ENCODE measurements around the gene KYNU. TPM values are rescaled to one million over a fixed set of nuclear protein-coding genes. Genes with fewer than 3 reads are reported as not detected.

Gene KYNU
- total and polyA plus RNA-seq, 10 of the 15 experiments (the other 5 are each of a cell fraction or from before 2014, with no cell fraction given): 31.3 to 101 (median 38.3) TPM

DNA sequence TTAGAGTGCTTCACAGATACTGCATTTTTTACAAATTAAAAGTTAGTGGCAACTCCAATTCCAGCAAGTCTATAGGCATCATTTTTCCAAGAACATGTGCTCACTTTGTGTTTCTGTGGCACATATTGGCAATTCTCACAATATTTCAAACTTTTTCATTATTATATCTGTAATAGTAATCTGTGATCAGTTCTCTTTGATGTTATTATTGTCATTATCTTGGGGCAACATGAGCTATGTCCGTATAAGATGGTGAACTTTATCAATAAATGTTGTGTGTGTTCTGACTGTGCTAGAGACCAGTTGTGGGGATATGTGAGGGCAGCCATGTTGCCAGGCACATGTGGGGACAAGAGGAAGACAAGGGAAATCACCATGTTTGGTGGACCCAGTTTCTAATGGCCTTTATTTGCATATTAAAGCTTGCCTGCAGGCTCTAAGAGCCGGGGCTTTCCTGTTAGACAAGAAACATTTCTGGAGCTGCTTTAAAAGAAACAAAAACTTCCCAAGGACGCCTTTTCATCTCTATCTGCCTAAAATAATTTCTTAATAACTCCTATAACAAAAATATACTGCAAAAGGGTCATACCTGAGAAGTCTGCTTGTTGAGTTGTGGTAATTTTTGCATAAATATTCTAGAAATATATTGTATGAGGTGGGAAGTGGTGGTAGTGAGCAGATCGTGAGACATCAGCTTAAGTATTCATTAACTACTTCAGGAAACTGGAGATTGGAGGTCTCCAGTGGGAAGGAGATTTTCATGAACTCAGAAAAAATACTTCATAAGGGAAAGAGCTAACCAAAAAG is 37.2 kb downstream of the KYNU start (continued):
- TF ChIP-seq, protein P1, sequence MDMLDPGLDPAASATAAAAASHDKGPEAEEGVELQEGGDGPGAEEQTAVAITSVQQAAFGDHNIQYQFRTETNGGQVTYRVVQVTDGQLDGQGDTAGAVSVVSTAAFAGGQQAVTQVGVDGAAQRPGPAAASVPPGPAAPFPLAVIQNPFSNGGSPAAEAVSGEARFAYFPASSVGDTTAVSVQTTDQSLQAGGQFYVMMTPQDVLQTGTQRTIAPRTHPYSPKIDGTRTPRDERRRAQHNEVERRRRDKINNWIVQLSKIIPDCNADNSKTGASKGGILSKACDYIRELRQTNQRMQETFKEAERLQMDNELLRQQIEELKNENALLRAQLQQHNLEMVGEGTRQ (IDR thresholded peaks at IDR 0.05; ENCODE audit: borderline replicate concordance, low read depth, low read length): no peak; the same call in 1 of the 2 replicates
- TF ChIP-seq KDM1A (IDR thresholded peaks at IDR 0.05; ENCODE audit: borderline replicate concordance) (no peak), POLR2AphosphoS2 (IDR thresholded peaks at IDR 0.05; ENCODE audit: low read depth, low read length) (no peak), SMC3 (IDR thresholded peaks at IDR 0.05; ENCODE audit: borderline replicate concordance, low read length) (no peak), RAD21 (IDR thresholded peaks at IDR 0.05; ENCODE audit: insufficient read depth, low read depth, low read length) (no peak), IRF4 (IDR thresholded peaks at IDR 0.05; ENCODE audit: low read depth, low read length) (no peak), IKZF2 (IDR thresholded peaks at IDR 0.05) (peak; percentile 42 to 48; a peak in 2 of 4 replicates), ZSCAN29 (IDR thresholded peaks at IDR 0.05) (no peak), PAX8 (IDR thresholded peaks at IDR 0.05) (peak; percentile 65; the same call in 1 of the 2 replicates), KLF5 (IDR thresholded peaks at IDR 0.05; ENCODE audit: partially characterized antibody) (no peak), ZNF24 (IDR thresholded peaks at IDR 0.05) (no peak), HCFC1 (IDR thresholded peaks at IDR 0.05; ENCODE audit: low read length) (no peak), CHD4 (IDR thresholded peaks at IDR 0.05) (no peak), YY1 (IDR thresholded peaks at IDR 0.05; ENCODE audit: low read depth, low read length) (peak; percentile 98), HDAC6 (IDR thresholded peaks at IDR 0.05; ENCODE audit: unreplicated experiment) (no peak)
- TF ChIP-seq, protein P2, sequence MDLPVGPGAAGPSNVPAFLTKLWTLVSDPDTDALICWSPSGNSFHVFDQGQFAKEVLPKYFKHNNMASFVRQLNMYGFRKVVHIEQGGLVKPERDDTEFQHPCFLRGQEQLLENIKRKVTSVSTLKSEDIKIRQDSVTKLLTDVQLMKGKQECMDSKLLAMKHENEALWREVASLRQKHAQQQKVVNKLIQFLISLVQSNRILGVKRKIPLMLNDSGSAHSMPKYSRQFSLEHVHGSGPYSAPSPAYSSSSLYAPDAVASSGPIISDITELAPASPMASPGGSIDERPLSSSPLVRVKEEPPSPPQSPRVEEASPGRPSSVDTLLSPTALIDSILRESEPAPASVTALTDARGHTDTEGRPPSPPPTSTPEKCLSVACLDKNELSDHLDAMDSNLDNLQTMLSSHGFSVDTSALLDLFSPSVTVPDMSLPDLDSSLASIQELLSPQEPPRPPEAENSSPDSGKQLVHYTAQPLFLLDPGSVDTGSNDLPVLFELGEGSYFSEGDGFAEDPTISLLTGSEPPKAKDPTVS (IDR thresholded peaks at IDR 0.05; ENCODE audit: low read depth, low read length): no peak
- TF ChIP-seq, protein P3, sequence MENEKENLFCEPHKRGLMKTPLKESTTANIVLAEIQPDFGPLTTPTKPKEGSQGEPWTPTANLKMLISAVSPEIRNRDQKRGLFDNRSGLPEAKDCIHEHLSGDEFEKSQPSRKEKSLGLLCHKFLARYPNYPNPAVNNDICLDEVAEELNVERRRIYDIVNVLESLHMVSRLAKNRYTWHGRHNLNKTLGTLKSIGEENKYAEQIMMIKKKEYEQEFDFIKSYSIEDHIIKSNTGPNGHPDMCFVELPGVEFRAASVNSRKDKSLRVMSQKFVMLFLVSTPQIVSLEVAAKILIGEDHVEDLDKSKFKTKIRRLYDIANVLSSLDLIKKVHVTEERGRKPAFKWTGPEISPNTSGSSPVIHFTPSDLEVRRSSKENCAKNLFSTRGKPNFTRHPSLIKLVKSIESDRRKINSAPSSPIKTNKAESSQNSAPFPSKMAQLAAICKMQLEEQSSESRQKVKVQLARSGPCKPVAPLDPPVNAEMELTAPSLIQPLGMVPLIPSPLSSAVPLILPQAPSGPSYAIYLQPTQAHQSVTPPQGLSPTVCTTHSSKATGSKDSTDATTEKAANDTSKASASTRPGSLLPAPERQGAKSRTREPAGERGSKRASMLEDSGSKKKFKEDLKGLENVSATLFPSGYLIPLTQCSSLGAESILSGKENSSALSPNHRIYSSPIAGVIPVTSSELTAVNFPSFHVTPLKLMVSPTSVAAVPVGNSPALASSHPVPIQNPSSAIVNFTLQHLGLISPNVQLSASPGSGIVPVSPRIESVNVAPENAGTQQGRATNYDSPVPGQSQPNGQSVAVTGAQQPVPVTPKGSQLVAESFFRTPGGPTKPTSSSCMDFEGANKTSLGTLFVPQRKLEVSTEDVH (IDR thresholded peaks at IDR 0.05; ENCODE audit: low read depth, partially characterized antibody): no peak
- TF ChIP-seq, protein P4, sequence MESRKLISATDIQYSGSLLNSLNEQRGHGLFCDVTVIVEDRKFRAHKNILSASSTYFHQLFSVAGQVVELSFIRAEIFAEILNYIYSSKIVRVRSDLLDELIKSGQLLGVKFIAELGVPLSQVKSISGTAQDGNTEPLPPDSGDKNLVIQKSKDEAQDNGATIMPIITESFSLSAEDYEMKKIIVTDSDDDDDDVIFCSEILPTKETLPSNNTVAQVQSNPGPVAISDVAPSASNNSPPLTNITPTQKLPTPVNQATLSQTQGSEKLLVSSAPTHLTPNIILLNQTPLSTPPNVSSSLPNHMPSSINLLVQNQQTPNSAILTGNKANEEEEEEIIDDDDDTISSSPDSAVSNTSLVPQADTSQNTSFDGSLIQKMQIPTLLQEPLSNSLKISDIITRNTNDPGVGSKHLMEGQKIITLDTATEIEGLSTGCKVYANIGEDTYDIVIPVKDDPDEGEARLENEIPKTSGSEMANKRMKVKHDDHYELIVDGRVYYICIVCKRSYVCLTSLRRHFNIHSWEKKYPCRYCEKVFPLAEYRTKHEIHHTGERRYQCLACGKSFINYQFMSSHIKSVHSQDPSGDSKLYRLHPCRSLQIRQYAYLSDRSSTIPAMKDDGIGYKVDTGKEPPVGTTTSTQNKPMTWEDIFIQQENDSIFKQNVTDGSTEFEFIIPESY (IDR thresholded peaks at IDR 0.05): no peak
- TF ChIP-seq, protein P5, sequence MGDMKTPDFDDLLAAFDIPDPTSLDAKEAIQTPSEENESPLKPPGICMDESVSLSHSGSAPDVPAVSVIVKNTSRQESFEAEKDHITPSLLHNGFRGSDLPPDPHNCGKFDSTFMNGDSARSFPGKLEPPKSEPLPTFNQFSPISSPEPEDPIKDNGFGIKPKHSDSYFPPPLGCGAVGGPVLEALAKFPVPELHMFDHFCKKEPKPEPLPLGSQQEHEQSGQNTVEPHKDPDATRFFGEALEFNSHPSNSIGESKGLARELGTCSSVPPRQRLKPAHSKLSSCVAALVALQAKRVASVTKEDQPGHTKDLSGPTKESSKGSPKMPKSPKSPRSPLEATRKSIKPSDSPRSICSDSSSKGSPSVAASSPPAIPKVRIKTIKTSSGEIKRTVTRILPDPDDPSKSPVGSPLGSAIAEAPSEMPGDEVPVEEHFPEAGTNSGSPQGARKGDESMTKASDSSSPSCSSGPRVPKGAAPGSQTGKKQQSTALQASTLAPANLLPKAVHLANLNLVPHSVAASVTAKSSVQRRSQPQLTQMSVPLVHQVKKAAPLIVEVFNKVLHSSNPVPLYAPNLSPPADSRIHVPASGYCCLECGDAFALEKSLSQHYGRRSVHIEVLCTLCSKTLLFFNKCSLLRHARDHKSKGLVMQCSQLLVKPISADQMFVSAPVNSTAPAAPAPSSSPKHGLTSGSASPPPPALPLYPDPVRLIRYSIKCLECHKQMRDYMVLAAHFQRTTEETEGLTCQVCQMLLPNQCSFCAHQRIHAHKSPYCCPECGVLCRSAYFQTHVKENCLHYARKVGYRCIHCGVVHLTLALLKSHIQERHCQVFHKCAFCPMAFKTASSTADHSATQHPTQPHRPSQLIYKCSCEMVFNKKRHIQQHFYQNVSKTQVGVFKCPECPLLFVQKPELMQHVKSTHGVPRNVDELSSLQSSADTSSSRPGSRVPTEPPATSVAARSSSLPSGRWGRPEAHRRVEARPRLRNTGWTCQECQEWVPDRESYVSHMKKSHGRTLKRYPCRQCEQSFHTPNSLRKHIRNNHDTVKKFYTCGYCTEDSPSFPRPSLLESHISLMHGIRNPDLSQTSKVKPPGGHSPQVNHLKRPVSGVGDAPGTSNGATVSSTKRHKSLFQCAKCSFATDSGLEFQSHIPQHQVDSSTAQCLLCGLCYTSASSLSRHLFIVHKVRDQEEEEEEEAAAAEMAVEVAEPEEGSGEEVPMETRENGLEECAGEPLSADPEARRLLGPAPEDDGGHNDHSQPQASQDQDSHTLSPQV (IDR thresholded peaks at IDR 0.05): no peak; the same call in none of the 2 replicates
